GM12801 (cell line): ENCODE results near the gene COMMD10.

Experiments
- TF ChIP-seq, protein P1 (sequence below): IDR thresholded peaks from one replicate; pipeline ENCODE4 v1.5.1; 2011; ENCODE audit warnings: control low read depth; ENCODE audit not compliant: insufficient read length; ENCODE audit errors: extremely low read depth

The COMMD10 gene

DNA sequence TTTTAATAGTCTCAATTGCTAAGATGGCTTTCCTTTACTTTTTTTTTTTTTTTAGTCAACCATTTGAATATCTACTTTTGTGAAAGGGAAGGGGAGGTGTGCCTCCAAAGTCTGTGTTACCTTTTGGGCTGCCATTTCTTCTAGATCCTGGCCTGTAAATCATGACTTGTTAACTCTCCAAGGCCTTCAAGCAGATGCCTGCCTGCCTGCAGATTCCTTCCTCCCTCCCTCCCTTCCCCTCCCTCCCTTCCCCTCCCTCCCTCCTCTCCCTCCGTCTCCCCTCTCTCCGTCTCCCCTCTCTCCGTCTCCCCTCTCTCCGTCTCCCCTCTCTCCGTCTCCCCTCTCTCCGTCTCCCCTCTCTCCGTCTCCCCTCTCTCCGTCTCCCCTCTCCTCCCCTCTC is 73.1 kb downstream of the COMMD10 start:
- TF ChIP-seq, protein P1, sequence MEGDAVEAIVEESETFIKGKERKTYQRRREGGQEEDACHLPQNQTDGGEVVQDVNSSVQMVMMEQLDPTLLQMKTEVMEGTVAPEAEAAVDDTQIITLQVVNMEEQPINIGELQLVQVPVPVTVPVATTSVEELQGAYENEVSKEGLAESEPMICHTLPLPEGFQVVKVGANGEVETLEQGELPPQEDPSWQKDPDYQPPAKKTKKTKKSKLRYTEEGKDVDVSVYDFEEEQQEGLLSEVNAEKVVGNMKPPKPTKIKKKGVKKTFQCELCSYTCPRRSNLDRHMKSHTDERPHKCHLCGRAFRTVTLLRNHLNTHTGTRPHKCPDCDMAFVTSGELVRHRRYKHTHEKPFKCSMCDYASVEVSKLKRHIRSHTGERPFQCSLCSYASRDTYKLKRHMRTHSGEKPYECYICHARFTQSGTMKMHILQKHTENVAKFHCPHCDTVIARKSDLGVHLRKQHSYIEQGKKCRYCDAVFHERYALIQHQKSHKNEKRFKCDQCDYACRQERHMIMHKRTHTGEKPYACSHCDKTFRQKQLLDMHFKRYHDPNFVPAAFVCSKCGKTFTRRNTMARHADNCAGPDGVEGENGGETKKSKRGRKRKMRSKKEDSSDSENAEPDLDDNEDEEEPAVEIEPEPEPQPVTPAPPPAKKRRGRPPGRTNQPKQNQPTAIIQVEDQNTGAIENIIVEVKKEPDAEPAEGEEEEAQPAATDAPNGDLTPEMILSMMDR, result no peak

DNA sequence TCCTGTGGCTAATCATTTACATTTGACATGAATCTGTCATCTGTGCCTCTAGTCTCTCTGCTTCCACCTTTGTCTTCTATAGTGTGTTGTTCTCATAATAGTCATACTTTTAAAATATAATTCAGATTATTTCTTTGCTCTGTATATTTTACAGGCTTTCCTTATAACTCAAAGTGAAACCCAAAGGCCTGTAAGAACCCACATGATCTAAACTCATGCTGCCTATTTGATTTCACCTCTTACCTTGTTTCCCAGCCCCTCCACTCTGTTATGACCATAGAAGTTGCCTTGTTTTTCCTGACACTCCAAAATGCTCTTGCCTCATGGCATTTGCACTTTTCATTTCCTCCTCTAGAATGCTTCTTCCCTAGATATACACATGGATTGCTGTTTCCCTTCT is 74.2 kb downstream of the COMMD10 start:
- TF ChIP-seq, protein P1, result no peak

DNA sequence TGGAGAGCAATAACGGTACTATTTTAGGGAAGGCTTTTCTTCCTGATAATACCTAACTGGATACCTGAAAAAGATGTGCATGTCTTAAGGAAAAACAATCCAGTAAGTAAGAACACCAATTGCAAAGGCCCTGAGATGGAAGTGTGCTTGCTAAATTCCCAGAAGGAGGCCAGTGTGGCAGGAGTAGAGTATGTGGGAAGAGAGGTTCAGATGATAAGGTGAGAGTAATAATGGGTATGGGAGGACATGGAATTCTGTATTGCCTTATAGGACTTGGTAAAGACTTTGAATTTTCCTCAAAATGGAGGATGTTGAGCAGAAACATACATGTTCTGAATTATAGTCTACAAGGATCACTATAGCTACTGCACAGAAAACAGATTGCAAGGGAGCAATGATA is 89.3 kb downstream of the COMMD10 start:
- TF ChIP-seq, protein P1, result no peak

DNA sequence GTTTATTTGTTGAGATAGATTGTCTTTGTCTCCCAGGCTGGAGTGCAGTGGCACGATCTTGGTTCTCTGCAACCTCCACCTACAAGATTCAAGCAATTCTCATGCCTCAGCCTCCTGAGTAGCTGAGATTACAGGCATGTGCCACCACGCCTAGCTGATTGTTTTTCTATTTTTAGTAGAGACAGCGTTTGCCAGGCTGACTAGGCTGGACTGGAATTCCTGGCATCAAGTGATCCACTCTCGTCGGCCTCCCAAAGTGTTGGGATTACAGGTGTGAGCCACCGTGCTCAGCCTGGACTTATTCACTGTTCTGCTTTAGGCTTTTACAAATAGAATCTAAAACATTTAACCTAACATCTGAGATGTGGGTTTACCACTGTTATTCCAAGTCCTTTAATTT is 91.3 kb downstream of the COMMD10 start:
- TF ChIP-seq, protein P1, result no peak

DNA sequence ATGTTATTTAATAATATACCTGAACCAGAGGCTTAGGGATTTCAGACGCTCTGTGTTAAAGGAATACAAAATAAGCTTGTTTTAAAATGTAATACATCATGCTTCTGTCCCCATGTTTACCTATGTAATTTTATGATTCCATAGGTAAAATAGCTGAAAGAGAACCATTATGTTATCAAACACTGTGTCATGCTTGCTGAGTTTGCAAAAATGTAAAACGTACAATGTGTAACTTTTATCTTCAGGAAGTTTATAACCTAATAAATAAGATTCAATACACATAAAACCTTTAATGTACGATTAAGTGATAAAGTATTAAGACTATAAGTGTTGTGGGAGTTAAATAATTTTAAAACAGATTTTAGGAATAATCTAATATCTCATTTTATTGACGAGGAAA is 94.1 kb downstream of the COMMD10 start:
- TF ChIP-seq, protein P1, result no peak

DNA sequence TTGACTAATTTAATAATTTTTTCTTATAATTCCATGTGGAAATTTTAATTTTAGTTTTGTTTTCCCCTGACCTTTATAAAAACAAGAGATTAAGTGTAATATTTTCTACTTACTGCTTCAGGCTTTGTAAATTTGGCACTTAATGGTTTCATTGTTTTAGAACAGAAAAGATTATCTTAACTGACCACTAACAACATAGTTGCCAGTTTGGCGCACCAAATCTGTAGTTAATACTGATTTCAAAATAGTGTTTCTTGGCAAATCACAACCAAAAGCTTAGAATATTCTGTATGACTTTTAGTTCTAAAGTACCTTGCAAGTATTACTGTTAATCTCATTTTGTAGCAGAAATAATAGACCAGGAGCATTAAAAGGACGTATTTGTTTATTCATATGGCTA is 124.3 kb downstream of the COMMD10 start:
- TF ChIP-seq, protein P1, result no peak

DNA sequence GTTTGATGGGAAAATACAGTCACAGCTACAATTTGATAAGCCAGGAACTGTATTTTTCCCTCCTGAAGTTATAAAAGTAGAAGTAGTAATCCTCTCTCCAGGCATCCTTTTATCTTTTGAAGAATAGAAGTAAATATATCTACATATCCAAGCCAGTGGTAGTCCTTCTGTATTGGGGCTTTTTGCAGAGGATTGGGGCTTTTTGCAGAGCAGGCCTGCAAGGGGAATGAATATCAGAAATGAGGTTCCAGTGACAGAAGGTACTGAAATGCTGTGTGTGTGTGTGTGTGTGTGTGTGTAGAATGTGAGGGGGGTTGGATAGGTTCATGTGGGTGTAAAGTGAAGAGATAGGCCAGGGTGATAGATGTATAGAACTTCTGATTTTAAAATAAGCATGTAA is 127.4 kb downstream of the COMMD10 start:
- TF ChIP-seq, protein P1, result no peak

DNA sequence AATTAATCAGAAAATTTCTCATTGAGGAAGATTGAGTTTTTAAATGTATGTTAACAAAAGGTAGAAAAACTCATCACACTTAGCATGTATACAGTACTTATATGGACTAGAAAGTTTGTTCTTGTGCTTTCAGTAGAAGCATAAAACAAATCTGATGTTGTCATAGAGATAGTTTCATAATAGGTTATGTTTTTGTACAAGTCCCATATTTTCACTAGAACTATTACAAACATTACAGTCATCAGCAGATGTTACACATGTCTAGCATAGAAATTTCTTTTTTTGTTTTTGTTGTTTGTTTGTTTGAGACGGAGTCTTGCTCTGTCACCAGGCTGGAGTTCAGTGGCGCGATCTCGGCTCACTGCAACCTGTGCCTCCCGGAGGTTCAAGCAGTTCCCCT is 131.4 kb downstream of the COMMD10 start:
- TF ChIP-seq, protein P1, result no peak
